ENCODE data around the gene UBE2I.
A peak's percentile ranks its signal among the peaks of the same experiment; 100 is the strongest.

UBE2I gene

GRCh38 chr16:1351215-1351581, 41.8 kb downstream of the UBE2I start:
- H3K4me3 Mint-ChIP-seq = peak overlapping the region; percentile 85
- peaks cover 39% of the 10 kb centered on the region for H3K4me1 Mint-ChIP-seq (ENCODE audit: low read depth)
- DNase-seq = no peak
- peaks cover 36% of the 10 kb centered on the region for H3K36me3 Mint-ChIP-seq (ENCODE audit: low read depth)
- H3K27me3 Mint-ChIP-seq = no peaks in the 10 kb centered on the region
- no peaks in the 10 kb centered on the region for H3K9me3 Mint-ChIP-seq
- H3K27ac Mint-ChIP-seq = peak overlapping the region; percentile 88

DNA sequence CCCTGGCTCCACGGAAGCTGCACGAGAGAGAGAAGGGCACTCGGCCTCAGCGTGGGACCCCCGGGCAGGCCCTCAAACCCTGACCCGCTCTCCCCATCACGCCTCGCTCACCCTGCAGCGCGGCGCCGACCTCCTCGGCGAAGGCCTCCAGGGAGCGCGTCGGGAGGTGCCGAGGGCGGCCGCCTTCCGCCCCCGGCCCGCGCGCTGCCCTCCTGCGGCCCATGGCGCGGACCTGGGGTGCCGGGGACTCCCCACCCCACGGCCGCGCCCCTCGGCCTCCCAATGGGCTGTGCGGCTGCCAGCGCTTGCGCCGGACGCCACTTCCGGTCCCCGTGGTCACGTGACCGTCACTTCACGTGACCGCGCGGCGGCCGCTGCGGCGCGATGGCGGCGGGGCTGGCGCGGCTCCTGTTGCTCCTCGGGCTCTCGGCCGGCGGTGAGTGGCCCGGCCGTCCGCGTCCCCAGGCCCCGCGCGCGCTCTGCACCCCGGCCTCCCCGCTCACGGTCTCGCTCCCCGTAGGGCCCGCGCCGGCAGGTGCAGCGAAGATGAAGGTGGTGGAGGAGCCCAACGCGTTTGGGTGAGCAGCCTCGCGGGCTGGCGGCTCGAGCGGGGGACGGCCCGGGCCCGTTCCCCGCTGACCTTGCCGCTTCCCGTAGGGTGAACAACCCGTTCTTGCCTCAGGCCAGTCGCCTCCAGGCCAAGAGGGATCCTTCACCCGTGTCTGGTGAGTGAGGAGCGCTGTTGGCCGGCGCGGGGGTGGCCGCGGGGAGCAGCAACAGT, 42.3 kb downstream of the UBE2I start, which contains the start of the genes GNPTG and TSR3:
Gene GNPTG (plus strand): TSS at position 350 of the 781 bp plus-strand sequence. CDS start 35 bp downstream, at position 385.
Gene TSR3 (minus strand): TSS at position 297 of the 781 bp plus-strand sequence. CDS start 74 bp downstream, at position 223.
- peak; percentile 91 for DNase-seq
- peaks cover 39% of the 10 kb centered on the region for H3K4me1 Mint-ChIP-seq (ENCODE audit: low read depth)
- peak within 1 kb of the TSS; percentile 85 for H3K4me3 Mint-ChIP-seq
- no peaks in the 10 kb centered on the region for H3K27me3 Mint-ChIP-seq
- H3K36me3 Mint-ChIP-seq (ENCODE audit: low read depth) = peaks cover 36% of the 10 kb centered on the region
- peak within 1 kb of the TSS; percentile 88 for H3K27ac Mint-ChIP-seq
- H3K9me3 Mint-ChIP-seq = no peaks in the 10 kb centered on the region

DNA sequence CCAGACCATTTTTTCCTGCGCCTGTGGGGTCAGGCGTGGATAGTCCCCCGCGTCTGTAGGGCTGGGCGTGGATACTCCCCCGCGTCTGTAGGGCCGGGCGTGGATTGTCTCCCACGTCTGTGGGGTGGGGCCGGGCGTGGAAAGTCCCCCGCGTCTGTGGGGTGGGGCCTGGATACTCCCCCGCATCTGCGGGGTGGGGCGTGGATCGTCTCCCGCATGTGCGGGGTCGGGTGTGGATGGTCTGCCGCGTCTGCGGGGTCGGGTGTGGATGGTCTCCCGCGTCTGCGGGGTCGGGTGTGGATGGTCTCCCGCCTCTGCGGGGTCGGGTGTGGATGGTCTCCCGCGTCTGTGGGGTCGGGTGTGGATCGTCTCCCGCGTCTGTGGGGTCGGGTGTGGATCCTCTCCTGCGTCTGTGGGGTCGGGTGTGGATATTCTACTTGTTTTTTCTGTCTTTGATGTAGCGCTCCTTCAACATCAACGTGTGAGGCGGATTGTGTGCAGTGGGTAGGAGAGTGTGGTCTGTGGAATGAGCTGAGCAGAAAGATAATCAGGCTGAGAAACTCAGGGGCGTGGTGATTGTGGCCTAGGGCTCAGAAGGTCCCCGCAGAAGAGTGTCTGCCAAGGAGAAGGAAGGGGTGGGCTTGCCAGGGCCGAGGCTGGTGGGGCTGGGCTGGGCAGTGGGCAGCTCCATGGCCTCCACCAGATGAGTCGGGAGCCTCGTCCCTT, 45.5 kb downstream of the UBE2I start:
- peaks cover 42% of the 10 kb centered on the region for H3K4me1 Mint-ChIP-seq (ENCODE audit: low read depth)

DNA sequence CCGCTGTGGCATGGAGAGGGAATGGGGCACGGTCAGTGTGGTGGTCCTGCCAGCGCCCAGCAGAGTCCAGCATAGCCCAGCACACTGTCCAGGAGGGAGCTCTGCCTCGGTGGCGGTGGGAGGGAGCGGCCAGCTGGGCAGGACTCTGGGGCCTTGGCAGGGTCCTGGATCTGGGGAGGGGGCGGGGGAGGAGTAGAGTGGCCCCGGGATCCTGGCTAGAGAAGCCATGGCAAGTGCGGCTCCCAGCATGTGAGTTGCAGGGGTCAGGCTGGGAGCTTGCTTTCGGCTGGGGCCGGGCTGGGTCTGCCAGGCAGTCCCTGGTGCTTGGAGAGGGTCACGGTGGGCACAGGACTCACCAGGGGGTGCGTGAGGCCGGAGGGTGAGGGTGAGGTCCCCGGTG, 46.2 kb downstream of the UBE2I start:
- no peak for DNase-seq
- Mint-ChIP-seq H3K4me1 (ENCODE audit: low read depth) (peaks cover 36% of the 10 kb centered on the region), H3K27ac (no peak overlapping the region), H3K4me3 (no peak overlapping the region), H3K27me3 (no peaks in the 10 kb centered on the region), H3K9me3 (no peaks in the 10 kb centered on the region), H3K36me3 (ENCODE audit: low read depth) (peaks cover 26% of the 10 kb centered on the region)

More for the DNA sequence above, 45.5 kb downstream of the UBE2I start:
- Mint-ChIP-seq H3K27me3 (no peaks in the 10 kb centered on the region), H3K9me3 (no peaks in the 10 kb centered on the region), H3K4me3 (no peak overlapping the region), H3K36me3 (ENCODE audit: low read depth) (peaks cover 26% of the 10 kb centered on the region), H3K27ac (no peak overlapping the region)
- no peak for DNase-seq

- peaks cover 28% of the 10 kb centered on the region for H3K36me3 Mint-ChIP-seq (ENCODE audit: low read depth)
- peaks cover 33% of the 10 kb centered on the region for H3K4me1 Mint-ChIP-seq (ENCODE audit: low read depth)
- H3K27ac Mint-ChIP-seq = no peak overlapping the region
- H3K4me3 Mint-ChIP-seq = no peak overlapping the region
- H3K9me3 Mint-ChIP-seq = no peaks in the 10 kb centered on the region
- no peak for DNase-seq
- H3K27me3 Mint-ChIP-seq = no peaks in the 10 kb centered on the region
Measured at GRCh38 chr16:1356061-1356900, 46.8 kb downstream of the UBE2I start.

- no peak for DNase-seq
- no peak overlapping the region for H3K4me3 Mint-ChIP-seq
- no peaks in the 10 kb centered on the region for H3K27me3 Mint-ChIP-seq
- peaks cover 29% of the 10 kb centered on the region for H3K4me1 Mint-ChIP-seq (ENCODE audit: low read depth)
- peak overlapping the region; percentile 53 for H3K27ac Mint-ChIP-seq
- peaks cover 39% of the 10 kb centered on the region for H3K36me3 Mint-ChIP-seq (ENCODE audit: low read depth)
- H3K9me3 Mint-ChIP-seq = no peaks in the 10 kb centered on the region
Measured at GRCh38 chr16:1357906-1358566, 48.6 kb downstream of the UBE2I start.

- H3K4me3 Mint-ChIP-seq = no peak overlapping the region
- peaks cover 72% of the 10 kb centered on the region for H3K36me3 Mint-ChIP-seq (ENCODE audit: low read depth)
- H3K27ac Mint-ChIP-seq = no peak overlapping the region
- H3K9me3 Mint-ChIP-seq = no peaks in the 10 kb centered on the region
- no peaks in the 10 kb centered on the region for H3K27me3 Mint-ChIP-seq
- DNase-seq = no peak
- peaks cover 13% of the 10 kb centered on the region for H3K4me1 Mint-ChIP-seq (ENCODE audit: low read depth)
Measured at GRCh38 chr16:1361685-1362360, 52.4 kb downstream of the UBE2I start.

- no peak for DNase-seq
- Mint-ChIP-seq H3K4me1 (ENCODE audit: low read depth) (peaks cover 13% of the 10 kb centered on the region), H3K27me3 (no peaks in the 10 kb centered on the region), H3K27ac (peak overlapping the region; percentile 40), H3K9me3 (no peaks in the 10 kb centered on the region), H3K36me3 (ENCODE audit: low read depth) (peaks cover 72% of the 10 kb centered on the region), H3K4me3 (no peak overlapping the region)
Measured at GRCh38 chr16:1362807-1363206, 53.4 kb downstream of the UBE2I start.

DNA sequence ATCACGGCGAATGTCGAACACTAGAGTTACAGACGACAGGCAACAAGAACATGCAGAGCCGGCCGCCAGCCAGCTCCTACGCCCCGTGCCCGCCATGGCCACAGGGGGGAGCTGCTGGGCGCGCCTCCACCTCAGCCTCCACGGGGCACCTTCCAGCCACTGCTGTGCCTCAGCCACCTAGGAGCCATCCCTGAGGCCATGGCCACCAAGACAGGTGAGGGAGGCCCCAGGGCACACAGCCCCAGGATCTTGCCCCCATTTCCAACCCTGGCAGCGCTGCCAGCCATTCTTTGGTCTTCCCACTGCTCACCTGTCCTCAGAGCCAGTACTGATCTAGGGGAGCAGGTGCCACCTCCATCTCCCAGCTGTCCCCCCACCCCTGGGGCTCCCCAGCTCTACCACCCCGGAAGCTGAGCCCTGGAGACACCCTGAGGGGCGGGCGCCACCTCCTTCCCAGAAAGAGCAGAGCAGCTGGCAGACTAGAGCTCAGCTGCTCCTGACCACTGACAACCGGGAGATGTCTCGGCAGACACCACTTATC, 54.1 kb downstream of the UBE2I start:
- Mint-ChIP-seq H3K4me3 (no peak overlapping the region), H3K4me1 (ENCODE audit: low read depth) (peaks cover 9% of the 10 kb centered on the region), H3K9me3 (no peaks in the 10 kb centered on the region), H3K27me3 (no peaks in the 10 kb centered on the region), H3K27ac (peak overlapping the region; percentile 80), H3K36me3 (ENCODE audit: low read depth) (peaks cover 76% of the 10 kb centered on the region)
- peak; percentile 84 for DNase-seq

DNA sequence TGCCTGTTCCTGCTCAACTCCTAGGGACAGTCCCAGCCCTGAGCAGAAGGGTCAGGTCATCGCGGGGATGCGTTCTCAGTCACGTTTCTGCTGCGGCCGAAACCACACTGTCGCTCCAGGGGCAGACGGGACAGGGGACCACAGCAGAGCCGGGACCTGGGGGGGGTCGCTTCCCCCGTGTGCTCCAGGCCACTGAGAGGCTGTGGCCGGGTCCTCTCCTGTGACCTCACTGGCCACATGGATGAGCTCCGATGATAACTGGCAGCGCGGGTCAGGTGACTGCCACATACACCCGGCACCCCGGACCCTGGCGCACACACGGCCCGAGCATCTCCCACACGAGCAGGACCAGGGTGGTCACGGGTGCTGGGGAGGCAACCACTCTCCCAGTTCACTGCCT, 55.1 kb downstream of the UBE2I start:
- no peaks in the 10 kb centered on the region for H3K9me3 Mint-ChIP-seq
- peaks cover 74% of the 10 kb centered on the region for H3K36me3 Mint-ChIP-seq (ENCODE audit: low read depth)
- H3K27ac Mint-ChIP-seq = peak overlapping the region; percentile 57
- H3K4me3 Mint-ChIP-seq = no peak overlapping the region
- H3K27me3 Mint-ChIP-seq = no peaks in the 10 kb centered on the region
- DNase-seq = no peak
- peaks cover 9% of the 10 kb centered on the region for H3K4me1 Mint-ChIP-seq (ENCODE audit: low read depth)

DNA sequence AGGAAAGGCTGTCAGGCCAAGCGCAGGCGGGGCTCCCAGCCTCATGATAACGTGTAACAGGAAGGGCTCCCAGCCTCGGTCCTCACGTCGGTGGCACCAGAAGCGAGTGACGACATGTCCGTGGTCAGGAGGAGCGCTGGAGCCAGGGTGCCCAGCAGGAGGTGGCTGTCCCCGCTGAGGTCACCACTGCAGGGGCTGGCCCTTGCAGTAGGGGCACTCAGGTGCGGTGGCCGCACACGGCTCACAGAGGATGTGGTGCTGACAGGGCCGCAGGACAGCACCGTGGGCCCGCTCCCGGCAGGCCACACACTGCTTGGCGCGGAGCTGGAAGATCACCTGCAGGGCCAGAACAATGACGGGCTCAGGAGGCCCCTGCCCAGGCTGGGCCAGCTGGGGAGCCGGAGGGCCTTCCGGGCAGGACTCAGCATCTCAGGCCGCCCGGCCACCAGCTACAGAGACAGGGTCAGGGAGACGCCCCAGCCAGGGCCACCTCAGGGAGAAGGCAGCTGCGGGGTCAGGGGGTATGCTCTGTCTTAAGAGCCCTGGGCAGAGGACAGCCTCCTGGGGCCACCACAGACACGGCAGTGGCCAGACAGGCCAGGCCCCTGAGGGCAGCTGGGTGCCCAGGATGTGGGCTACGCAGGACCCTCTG, 56.8 kb downstream of the UBE2I start:
- no peak overlapping the region for H3K4me3 Mint-ChIP-seq
- H3K27ac Mint-ChIP-seq = peak overlapping the region; percentile 67

GRCh38 chr16:1366712-1367299, 57.4 kb downstream of the UBE2I start:
- no peak for DNase-seq
- H3K27me3 Mint-ChIP-seq = no peaks in the 10 kb centered on the region
- H3K9me3 Mint-ChIP-seq = no peaks in the 10 kb centered on the region
- H3K4me1 Mint-ChIP-seq (ENCODE audit: low read depth) = peaks cover 9% of the 10 kb centered on the region
- H3K36me3 Mint-ChIP-seq (ENCODE audit: low read depth) = peaks cover 74% of the 10 kb centered on the region
- no peak overlapping the region for H3K4me3 Mint-ChIP-seq
- no peak overlapping the region for H3K27ac Mint-ChIP-seq

More for the DNA sequence above, 56.8 kb downstream of the UBE2I start:
- Mint-ChIP-seq H3K4me1 (ENCODE audit: low read depth) (peaks cover 9% of the 10 kb centered on the region), H3K27me3 (no peaks in the 10 kb centered on the region), H3K9me3 (no peaks in the 10 kb centered on the region), H3K36me3 (ENCODE audit: low read depth) (peaks cover 73% of the 10 kb centered on the region)
- DNase-seq = no peak
